Ovary (tissue), 3 donors: ENCODE results near the gene LMNTD2.

Experiments
- CTCF ChIP-seq, 3 donors: fragments of 450-650 bp in 2 of 3; fragments of 200-600 bp in 1 of 3; IDR thresholded peaks; one replicate each; pipeline versions ENCODE4 v1.5.1 to v1.8.0; 2016 to 2022; ENCODE audit warnings: antibody characterized with exemption in 3 of 3, mild to moderate bottlenecking in 1 of 3
- POLR2A ChIP-seq: fragments of 450-650 bp; IDR thresholded peaks from one replicate; pipeline ENCODE4 v1.6.1; 2017; ENCODE audit warnings: antibody characterized with exemption, mild to moderate bottlenecking, moderate library complexity
- donor health status: DM: no; HTN: no; CAD: no.

GRCh38 chr11:565921-566509 lies 5.5 kb upstream of the LMNTD2 start:
- TF ChIP-seq CTCF (IDR thresholded peaks at IDR 0.05): no peak
- no peak for TF ChIP-seq POLR2A
